HG02759 (cell line): ENCODE results near the gene MMRN2.
"Not testable (repeated sequence)": the region's sequence is repeated elsewhere in the genome, so short reads cannot be mapped to it uniquely, and the experiment has no call there.

ENCODE experiments used
- ATAC-seq: cut with Tn5 transposase; IDR thresholded peaks from one replicate; pipeline ENCODE4 v1.9.1; 2021; ENCODE audit warnings: mild to moderate bottlenecking, moderate library complexity; ENCODE audit not compliant: unreplicated experiment

MMRN2 gene

DNA sequence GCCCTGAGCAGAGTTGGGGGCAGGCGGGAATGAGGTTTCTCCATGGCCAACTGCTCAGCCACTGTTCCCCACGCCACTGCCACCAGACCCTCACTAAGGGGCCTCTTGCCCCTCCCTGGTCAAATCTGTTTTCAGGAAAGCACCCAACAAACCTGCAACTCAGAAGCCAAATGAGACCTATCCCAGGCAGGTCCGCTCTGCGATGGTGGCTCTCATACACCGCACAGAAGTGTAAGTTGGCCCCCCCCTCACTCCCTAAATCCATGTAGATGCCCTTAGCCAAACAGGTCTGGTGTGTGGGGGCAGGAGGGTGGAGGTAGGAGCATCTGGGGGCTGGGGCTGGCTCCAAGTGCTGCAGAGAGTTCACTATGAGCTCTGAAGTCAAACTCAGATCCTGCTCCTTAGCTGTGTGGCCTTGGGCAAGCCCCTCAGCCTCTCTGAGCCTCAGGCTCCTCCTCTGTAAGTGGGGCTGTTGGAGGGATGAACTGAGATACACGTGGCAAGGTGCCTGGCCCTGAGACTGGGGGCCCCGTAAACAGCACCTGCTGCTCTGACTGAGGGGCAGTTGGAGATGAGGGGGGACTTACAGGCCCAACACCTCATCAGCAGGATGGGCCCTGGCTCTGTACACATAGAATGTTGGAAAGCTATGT is 1.1 kb downstream of the MMRN2 start:
- ATAC-seq: no peak

DNA sequence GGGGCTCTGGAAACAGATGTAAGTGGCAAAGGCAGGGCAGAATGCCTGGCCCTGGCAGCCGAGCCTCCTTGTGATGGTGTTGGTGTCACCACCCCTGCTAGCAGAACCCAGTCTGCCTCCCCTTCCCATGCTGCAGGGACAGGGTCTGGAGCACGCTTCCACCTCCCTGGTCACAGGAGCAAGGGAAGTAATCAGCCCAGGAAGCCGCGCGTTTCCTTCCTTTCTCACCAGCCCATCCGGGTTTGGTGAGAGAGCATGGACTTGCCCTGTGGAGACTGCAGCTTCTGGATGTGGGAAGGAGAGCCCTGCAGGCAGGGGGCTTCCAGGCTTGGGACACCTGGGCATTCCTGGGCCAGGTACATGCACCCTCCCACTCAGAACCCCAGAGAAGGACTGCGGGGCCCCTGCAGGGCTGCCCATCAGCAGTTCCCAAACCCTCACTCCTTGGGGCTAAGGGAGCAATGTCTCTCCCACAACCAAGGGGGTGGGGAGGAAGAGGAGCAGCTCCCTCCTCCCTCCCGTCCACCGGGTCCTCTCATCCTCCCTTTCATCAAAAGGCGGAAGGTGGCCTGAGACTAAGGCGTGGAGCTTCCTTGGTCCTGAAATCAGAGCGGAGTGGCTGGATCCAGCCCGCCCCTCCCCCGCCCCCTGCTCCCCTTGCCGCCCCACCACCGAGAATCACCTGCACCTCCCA is 1.8 kb downstream of the MMRN2 start:
- no peak for ATAC-seq

DNA sequence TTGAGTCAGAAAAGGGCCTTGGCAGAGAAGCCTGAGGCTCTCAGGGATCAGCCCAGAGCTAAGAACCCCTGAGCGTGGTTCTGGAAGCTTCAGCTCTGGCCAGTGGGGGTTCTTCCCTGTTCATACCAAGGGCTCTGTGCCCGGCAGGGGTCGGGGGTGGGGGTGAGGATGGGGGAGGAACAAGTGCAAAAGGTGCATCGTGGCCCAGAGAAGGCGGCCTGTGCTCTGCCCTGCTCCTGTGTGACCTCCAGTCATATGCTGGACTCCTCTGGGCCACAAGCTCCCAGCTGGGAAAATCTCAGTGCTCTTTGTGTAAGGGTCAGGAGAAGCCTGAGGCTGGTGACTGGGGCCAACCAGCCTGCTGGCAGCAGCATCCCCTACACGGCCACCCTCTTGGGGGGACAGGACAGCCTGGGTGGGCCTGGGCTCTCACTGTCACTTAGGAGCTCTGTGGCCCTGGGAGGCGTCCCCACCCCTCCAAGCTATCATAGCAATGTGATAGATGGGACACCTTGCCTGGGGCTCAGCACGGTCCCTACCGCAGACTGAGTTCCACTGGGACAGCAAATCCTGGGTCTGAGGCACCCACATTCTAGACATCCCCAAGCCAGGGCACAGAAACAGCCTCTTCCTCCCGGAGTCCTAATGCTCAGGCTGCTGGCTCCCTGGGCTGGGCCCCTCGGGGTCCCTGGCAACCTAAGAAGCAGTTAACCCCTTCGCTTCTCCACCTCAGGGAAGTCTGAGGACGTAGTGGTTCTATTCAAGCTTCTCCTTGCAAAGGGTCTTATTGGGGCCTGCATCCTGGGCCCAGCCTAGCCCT is 2.5 kb downstream of the MMRN2 start:
- no peak for ATAC-seq

DNA sequence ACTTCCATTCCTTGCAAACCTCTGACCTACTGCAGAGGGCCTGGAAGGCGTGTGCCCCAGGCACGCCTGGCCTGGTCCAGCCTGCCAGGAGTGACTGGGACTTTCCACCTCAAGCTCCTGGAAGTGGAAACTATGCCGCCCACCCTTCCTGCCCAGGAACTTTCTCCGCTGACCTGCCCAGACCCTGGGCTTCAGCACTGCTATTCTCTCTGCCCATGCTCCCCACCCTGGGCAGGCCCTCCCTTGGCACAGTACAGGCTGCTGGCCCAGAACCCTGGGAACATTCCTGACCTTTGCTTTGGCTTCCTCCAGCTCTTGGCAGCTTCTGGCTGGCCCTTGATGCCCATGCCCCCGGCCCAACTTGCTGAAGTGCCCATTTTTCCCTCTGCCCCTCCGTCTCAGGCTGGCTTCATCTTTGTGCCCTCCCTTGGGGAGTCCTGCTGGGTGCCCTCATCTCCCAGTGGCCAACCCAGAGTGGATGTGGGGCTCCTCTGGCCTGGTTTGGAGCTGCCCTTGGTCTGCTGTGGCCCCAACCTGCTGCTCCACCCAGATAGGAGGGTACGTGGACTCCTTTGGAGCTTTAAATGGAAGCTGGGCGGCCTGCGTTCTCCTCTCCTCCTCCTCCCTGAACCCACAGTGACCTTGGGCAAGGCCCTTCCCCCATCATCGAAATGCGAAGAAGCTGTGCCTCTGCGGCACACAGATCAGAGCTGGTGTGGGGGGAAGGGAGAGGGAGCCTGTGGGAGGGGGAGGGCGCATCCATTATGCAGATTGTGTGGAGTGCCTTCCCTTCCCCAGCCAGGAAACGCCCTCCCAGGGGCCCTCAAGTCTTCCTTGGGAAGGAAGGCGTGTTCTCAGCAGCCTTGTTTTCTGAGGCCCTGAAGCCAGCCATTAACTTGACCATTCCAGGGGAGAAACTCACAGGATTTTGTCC is 3.4 kb downstream of the MMRN2 start:
- no peak for ATAC-seq

GRCh38 chr10:86952697-86953096 is 4.7 kb downstream of the MMRN2 start:
- ATAC-seq: not testable (repeated sequence)

- no peak for ATAC-seq
Observed at GRCh38 chr10:86952106-86952505, 5.3 kb downstream of the MMRN2 start.

DNA sequence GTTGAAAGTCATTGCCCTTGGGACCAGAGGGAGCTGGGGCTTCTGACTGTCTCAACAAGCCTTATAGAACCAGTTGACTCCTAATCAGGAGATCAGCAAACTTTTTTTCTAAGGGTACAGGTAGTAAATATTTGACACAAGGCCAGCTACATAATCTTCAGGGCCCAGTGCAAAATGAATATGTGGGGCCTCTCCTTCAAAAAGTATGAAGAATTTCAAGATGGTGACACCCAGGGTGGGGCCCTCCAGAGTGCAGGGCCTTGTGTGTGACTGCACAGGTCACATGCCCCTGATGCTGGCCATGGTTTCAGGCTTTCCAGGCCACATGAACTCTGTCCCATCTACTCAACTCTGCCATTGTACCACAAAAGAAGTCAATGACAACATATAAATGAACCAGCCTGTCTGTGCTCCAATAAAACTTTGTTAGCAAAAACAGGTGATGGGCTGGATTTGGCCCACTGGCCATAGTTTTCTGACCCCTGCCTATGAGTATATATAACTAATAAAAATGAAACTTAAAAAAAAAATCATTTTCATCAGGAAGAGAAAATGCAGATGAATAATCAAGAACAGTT is 6.1 kb downstream of the MMRN2 start:
- ATAC-seq: no peak

GRCh38 chr10:86950349-86950748 is 7.1 kb downstream of the MMRN2 start:
- ATAC-seq: no peak

- ATAC-seq: not testable (repeated sequence)
Observed at GRCh38 chr10:86947806-86948205, 9.6 kb downstream of the MMRN2 start.

- ATAC-seq: no peak
Observed at GRCh38 chr10:86946213-86947155, 10.9 kb downstream of the MMRN2 start.

DNA sequence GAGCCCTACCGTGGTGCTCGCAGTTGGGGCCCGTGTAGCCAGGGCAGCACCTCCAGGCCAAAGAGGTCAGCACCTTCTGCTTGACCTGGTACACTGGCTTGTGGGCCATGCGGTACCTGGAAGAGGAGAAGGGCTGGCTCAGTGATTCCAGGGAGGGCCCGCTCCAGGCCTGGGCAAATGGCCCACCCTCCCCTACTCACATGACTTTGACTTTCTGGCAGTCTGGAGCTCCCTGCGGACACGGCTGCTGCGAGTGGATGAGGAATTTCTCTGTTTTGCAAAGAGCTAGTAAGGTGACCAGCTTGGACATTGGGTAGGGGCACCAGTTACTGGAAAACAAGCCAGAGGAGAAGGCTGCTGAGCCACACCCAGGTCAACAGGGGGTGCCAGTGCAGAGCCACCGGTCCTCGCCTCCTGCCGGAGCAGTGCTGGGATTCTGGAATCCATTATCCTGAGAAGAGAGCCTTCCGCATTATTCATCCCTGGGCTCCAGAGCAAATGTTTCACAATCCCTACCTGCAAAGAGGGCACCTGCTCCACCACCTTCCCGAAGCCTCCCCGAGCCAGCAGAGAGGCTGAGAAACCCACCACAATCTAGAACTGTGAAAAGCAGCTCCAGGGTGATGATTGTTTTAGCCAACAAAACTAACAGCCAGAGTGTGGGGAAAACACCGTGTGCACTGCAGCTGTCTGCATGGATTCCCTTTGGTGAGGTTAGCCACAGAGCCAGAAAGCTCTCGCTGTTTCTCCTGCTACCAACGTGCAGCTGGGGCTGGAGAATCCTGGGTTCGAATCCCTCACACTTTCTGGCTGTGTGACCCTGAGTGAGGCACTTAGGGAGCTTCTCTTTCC is 11.8 kb downstream of the MMRN2 start:
- ATAC-seq: no peak

DNA sequence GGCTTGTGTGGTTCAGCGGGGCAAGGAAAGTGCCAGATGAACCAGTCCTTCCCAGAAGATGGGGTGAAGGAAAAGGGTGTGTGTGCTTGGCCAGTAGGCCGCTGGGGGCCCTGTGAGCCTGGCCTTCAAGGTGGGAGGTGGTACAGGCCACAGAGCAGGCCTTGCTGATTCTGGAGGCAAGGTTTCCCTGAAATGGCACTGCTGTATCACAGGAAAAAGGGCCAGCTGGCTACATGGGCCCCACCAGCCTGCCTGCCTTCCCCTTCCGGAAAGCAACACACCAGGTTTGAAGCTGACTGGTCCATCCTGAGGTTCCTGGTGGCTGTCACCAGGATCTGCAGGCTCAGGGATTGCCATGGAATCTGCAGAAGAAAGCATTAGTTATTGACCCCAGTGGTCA is 12.5 kb downstream of the MMRN2 start:
- ATAC-seq: no peak

DNA sequence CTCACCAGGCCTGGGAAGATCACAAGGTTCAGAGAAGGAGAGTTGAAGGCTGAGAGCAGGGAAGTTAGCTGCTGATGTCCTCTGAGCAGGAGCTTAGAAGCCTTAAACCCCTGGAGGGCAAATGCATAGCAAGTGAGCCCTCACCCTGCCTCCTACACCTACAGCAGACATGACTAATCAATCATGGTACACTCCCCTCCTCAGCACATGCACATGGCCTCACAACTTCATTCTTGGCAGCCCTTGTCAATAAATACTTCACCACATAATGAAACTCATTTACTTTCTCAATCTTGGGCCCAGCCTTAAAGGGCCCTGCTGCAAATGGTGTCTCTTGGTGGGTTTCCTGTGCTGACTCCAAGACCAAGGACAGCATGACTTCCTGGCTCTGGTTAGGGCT is 12.9 kb downstream of the MMRN2 start:
- no peak for ATAC-seq

DNA sequence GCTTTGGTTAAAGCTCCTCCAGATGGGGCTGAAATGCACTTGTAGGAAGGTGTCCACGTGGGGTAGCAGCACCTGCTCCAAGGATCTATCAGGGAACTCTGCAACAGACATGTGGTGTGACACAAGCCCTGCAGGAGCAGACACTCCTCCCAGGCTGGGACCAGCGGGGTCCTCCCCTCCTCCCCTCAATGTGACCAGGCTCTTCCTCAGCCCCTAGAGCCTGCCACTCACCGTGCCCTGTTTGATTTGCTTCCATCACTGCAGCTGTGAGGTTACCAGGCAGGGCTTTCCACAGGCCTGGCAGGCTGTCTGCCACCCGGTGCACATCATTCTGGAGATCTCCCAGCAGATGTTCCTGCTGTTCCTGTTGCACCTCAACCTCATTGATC is 13.4 kb downstream of the MMRN2 start:
- ATAC-seq: no peak

- ATAC-seq: no peak
Observed at GRCh38 chr10:86943316-86944030, 13.9 kb downstream of the MMRN2 start.

DNA sequence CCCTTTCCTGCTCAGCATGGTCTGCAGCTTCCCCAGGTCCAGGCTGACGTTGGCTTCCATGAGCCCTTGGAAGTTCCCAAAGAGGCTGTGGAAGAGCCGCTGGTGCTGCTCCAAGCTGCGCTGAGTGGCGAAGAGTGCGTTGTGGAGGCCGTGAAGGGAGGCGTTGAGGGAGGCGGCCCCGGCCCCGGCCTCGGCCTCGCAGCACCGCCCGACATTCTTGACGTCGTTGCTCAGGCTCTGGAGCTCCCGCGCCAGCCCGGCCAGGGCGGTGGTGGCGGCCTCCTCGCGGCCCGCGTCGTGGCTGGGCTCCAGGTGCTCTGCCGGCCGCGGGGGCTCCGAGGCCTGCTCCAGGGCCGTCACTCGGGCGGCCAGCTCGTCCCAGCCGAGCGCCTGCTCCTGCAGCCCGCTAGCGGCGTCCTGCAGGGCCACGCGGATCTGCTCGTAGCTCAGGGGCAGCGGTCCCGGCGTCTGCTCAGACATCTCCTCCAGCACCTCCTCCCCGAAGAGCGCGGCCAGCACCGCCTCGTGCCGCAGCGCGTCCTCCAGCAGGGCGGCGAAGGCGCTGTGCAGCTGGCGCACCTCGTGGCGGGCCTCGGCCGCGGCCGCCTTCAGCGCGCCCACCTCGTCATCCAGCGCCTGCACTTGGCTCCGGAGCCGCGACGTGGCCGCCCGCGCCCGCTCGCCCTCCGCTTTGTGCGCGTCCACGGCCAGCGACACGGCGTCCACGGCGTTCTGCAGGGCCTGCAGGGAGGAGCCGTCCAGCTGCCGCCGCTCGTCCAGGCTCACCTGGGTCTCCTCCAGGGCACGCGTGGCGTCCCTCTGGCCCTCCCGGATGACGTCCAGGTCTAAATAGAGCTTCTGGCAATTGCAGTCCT is 14.7 kb downstream of the MMRN2 start:
- ATAC-seq: no peak

DNA sequence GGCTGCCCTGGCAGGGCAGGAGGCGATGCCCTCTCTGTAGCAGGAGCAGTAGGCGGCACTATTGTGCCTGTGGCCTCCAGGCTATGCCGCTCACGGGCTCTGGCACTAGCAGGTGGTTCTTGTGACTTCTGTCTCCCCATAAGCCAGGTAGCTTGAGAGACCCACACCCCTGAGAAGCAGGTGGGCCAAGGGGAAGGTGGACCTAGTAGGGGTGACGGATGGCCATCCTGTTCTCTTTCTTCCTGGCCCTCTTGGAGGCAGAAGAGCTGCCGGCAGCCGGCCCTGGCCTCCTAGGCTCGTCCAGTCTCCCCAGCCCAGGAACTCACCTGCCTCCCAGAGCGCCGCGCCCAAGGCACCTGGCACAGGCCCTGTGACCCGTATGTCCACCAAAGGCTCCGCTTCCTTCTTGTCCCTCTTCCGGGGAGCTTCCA is 15.4 kb downstream of the MMRN2 start:
- ATAC-seq: no peak
